GM21360 (cell line): ENCODE data around the gene TMEM107.
"Not testable (repeated sequence)": the region's sequence is repeated elsewhere in the genome, so short reads cannot be mapped to it uniquely, and the experiment has no call there.

ENCODE experiments used
- ATAC-seq: cut with Tn5 transposase; IDR thresholded peaks from one replicate; pipeline ENCODE4 v1.9.1; 2021; ENCODE audit warnings: mild to moderate bottlenecking, moderate library complexity; ENCODE audit not compliant: unreplicated experiment

The TMEM107 gene

GRCh38 chr17:8189711-8190477 is 13.7 kb upstream of the TMEM107 start, which contains the start of gene BORCS6:
Gene BORCS6, minus strand, starts transcription at chr17:8190180. Its CDS starts 40 bp downstream, at chr17:8190140.
- ATAC-seq: peak; percentile 31

GRCh38 chr17:8189041-8189710 is 13.0 kb upstream of the TMEM107 start:
- ATAC-seq: no peak

- ATAC-seq: no peak
Observed at GRCh38 chr17:8188263-8188839, 12.2 kb upstream of the TMEM107 start.

GRCh38 chr17:8187517-8188262 is 11.5 kb upstream of the TMEM107 start:
- peak; percentile 21 for ATAC-seq

GRCh38 chr17:8186787-8187516 is 10.8 kb upstream of the TMEM107 start:
- ATAC-seq: peak; percentile 30

GRCh38 chr17:8186446-8186786 is 10.2 kb upstream of the TMEM107 start:
- ATAC-seq: no peak

- ATAC-seq: no peak
Observed at GRCh38 chr17:8185582-8186445, 9.6 kb upstream of the TMEM107 start.

- ATAC-seq: no peak
Observed at GRCh38 chr17:8176998-8177731, 985 bp upstream of the TMEM107 start.

- ATAC-seq: no peak
Observed at GRCh38 chr17:8175795-8176196, 384 bp downstream of the TMEM107 start.

GRCh38 chr17:8173871-8174322 is 2.3 kb downstream of the TMEM107 start:
- ATAC-seq: no peak

GRCh38 chr17:8173056-8173870 is 2.9 kb downstream of the TMEM107 start:
- ATAC-seq: peak; percentile 73

- ATAC-seq: not testable (repeated sequence)
Observed at GRCh38 chr17:8170186-8170585, 6.0 kb downstream of the TMEM107 start.

- no peak for ATAC-seq
Observed at GRCh38 chr17:8167526-8167925, 8.7 kb downstream of the TMEM107 start.

- ATAC-seq: no peak
Observed at GRCh38 chr17:8166731-8167130, 9.4 kb downstream of the TMEM107 start.

- ATAC-seq: no peak
Observed at GRCh38 chr17:8164815-8165131, 11.4 kb downstream of the TMEM107 start.

- no peak for ATAC-seq
Observed at GRCh38 chr17:8163978-8164814, 12.0 kb downstream of the TMEM107 start.
